Adipose tissue (tissue), 3 donors: Measurements from ENCODE around the gene GCN1. TPM values are rescaled to one million over a fixed set of nuclear protein-coding genes. Genes with fewer than 3 reads are reported as not detected.

Experiments
- H3K27ac ChIP-seq: one replicate; pipeline ENCODE4 v1.5.1; 2013; ENCODE audit warnings: low read depth, low read length
- WGBS, 3 donors: extraction: QIAGEN DNeasy Blood & Tissue Kit; methylation state at CpG; one replicate each; pipeline ENCODE4 v1.1.7; 2013; 5-methylcytosine and 5-hydroxymethylcytosine counted together
- polyA plus RNA-seq, 3 donors: library from polyadenylated mRNA; stranded (reverse); fragments of 200-250 nt; gene quantifications; one replicate each; pipeline ENCODE4 v1.2.3, GENCODE V29; 2013
- donor health status: healthy with polysubstance abuse.
- donor health status: Bipolar disorder and iron deficiency.
- donor health status: healthy.

Gene GCN1
- polyA plus RNA-seq, 3 donors, result 14.6 to 30.5 (median 19.1) TPM

GRCh38 chr12:120231316-120232011 lies 36.9 kb upstream of the GCN1 start:
- 15 to 36% (median 25%) methylated on average over 3 of the region's 3 CpGs for WGBS, 3 donors
- peak overlapping the region; percentile 94 for H3K27ac ChIP-seq

GRCh38 chr12:120230974-120231315 lies 36.4 kb upstream of the GCN1 start:
- WGBS, 3 donors, result 20 to 63% (median 28%) methylated on average over 6 of the region's 6 CpGs
- H3K27ac ChIP-seq, result peak overlapping the region; percentile 87

DNA sequence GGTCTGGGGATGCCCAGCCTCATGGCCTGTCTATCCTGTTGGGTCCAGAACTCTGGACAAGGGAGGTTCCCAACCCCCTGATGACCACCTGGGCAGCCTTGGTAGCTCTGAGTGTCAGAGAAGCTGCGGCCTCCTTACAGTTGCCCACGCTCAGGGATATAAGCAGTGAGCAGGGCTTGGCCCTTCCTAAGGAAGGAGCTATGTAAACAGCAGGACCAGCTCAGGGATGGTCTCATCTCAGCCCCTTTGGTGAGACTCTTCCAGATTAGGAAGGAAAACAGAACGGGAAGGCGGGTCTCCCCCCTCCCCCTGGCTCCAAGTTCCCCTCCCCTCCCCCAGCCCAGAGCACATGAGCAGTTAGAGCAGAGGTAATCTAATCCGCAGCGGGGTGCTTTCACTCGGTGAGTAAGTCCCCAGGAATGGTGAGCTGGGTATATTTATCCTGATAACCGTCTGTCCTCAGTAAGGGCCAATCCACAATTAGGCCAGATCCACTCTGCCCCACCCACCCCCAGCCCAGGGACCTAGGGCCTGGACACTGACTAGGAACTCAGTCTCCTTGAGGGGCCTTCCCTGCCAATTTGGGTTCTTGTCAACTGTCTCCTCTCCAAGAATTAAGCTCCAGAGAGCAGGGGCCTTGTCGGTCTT lies 35.9 kb upstream of the GCN1 start:
- 21 to 28% (median 21%) methylated on average over 9 of the region's 9 CpGs for WGBS, 3 donors
- peak overlapping the region; percentile 87 for H3K27ac ChIP-seq

GRCh38 chr12:120229487-120230325 lies 35.2 kb upstream of the GCN1 start:
- WGBS, 3 donors, result 43 to 69% (median 43%) methylated on average over 12 of the region's 12 CpGs
- peak overlapping the region; percentile 83 for H3K27ac ChIP-seq

- no peak overlapping the region for H3K27ac ChIP-seq
- 39 to 42% (median 42%) methylated on average over 7 of the region's 7 CpGs for WGBS, 3 donors
These were observed 34.6 kb upstream of the GCN1 start for GRCh38 chr12:120229071-120229486.

DNA sequence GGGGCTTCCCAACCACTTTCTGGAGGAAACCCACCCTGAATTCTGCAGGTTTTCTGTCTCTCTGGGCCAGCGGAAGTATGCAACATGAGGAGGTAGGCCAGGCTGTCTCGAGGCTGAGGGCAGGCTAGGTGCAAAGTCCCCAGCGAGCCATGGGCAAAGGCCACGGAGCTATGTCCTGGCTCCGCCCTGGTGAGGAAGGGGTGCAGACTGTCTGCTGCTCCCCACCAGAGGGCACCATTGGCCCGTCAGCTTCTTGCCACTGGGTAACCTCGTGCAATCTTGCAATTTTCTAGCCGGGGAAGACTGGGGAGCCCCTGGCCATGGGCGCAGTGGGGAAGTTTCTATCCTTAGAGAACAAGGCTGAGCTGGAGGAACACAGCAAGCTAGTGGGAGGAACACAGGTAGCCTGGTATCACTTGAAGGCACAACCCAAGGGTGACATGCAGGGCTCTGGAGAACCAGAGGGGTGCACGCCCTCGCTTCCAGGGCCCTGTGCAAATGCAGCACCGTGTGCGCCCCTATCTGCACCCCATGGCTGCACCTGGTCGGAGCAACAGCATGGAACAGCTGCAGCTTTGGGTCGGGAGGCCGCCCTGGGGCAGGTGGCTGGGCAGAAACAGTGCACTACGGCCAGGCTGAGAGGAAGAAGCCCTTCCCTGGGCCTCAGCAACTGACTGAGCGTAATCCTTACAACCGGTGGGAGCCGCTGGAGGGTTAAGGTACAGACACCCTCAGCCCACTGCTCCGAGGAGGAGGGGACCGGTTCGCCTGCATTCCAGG lies 34.0 kb upstream of the GCN1 start:
- H3K27ac ChIP-seq, result no peak overlapping the region
- 14 to 17% (median 17%) methylated on average over 23 of the region's 23 CpGs for WGBS, 3 donors

GRCh38 chr12:120228041-120228290 lies 33.5 kb upstream of the GCN1 start:
- no peak overlapping the region for H3K27ac ChIP-seq
- WGBS, 3 donors, result 37 to 56% (median 41%) methylated on average over 3 of the region's 3 CpGs

DNA sequence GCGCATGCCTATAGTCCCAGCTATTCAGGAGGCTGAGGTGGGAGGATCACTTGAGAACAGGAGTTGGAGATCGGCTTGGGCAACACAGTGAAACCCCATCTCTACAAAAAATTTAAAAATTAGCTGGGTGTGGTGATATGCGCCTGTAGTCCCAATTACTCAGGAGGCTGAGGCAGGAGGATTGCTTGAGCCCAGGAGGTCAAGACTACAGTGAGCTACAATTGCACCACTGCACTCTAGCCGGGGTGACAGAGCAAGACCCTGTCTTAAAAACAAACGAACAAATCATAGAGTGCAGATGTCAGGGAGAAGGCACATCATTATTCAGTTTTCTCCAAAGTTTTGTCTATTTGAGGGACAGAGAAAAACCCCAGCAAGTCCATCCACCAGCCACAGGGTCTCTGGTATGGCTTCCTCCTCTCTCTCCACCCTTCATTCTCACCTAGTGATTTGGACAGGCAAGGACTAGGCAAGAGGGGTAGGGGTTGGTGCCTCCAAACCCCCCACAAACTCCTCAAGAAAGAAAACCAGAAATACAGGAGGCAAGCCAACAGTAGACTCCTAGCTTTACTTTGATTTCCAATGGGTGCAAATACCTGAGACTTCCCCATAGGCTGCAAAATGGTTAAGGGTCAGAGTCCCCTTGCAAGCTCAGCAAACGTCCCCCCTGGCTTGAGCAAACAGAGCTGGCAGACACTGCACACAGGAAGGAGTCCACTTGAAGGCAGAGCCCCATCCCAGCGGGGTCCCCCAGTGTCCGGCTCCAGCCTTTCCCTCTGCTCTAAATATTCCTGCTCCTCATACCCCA lies 32.9 kb upstream of the GCN1 start:
- WGBS, 3 donors, result 67 to 72% (median 70%) methylated on average over 8 of the region's 8 CpGs
- H3K27ac ChIP-seq, result no peak overlapping the region

DNA sequence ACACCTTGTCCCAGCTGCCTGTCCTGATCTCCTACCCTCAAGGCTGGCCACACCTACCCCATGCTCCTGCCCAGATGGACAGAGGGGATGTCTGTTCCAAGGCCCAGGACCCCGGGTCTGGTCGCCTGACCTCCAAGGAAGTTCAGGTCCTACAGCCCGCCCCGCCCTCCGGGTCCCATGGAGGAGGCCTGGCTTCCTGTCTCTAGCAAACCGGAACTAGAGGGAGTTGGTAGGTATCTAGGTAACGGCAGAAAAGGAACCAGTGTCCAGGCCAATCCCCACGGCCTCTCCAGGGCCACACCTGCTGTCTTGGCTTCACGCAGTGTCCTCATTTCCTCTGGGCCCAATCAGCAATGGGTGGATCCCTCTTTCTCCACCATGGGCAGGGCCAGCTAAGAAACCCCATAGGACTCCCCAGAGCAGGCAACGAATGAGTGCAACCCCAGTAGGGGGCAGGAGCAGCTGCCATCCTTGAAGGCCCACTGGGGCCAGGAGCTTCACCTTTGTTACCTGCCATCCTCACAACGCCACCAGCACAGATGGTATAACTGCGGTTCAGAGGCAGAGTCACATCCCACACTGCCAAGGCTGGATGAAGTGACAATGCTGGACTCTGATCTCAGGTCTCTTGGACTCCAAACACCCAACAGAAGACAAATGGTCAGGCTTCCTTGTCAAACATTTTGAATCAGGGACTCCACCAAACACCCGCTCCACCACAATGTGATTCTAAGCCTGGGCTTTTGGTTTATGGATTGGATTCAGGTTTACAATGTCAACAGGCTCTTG lies 31.5 kb upstream of the GCN1 start:
- H3K27ac ChIP-seq, result no peak overlapping the region
- WGBS, 3 donors, result 35 to 67% (median 40%) methylated on average over 13 of the region's 13 CpGs

DNA sequence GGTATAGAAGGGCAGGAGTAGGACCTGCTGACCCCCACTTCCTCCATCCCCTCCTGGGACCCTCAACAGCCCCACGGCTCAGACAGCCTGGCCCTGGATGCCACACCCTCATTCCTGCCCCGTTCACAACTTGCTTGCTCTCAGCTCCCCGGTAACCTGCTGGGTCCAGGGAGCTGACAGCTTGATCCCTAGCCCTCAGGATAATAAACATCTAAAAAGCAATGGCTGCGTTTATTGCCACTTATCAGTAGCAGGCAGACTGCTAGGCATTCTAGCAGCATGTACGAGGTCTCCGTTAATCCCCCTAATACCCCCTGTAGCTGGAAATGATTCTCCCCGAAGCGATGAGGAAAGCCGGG lies 30.7 kb upstream of the GCN1 start:
- no peak overlapping the region for H3K27ac ChIP-seq
- 29 to 39% (median 32%) methylated on average over 9 of the region's 9 CpGs for WGBS, 3 donors

- H3K27ac ChIP-seq, result no peak overlapping the region
- 18 to 39% (median 35%) methylated on average over 25 of the region's 25 CpGs for WGBS, 3 donors
These were observed 30.0 kb upstream of the GCN1 start for GRCh38 chr12:120224304-120225199.

DNA sequence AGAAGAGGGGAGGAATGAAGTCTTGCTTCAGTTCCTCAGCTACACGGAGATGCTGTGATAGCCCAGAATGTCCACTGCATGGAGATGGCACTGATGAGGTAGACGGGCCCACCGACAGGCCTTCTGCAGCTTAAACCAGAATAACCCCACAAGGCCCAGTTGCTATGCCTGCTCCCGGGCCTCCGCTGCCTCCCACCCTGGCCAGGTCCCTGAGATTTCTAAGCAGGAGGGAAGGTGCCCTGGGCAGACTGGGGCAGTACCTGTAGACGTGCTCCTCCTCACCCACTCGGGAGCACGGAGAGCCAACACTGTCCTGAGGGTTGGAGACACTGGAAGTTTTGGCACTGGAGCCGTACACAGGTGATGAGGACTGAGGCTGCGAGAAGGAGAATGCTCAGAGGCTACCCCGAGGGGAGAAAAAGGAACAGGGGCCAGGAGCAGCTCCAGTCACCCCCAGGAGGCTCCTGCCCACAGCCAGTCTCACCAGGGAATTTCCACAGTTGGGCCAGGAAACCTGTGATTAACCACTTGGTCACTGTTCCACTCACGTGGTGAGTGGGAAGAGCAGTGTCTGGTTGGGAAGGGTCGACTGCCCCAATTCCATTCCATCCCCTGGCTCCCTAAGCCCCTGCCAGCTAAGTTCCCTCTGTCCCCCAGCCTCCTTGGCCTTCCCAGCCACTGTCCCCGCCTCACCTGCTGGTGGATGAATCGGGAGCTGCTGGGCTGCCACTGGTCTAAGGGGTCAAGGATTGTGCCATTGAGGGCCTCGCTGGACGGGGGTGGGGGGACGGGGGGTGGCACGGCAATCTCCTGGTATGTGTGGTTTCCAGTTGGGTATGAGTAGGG lies 29.2 kb upstream of the GCN1 start:
- 76 to 89% (median 85%) methylated on average over 19 of the region's 19 CpGs for WGBS, 3 donors
- no peak overlapping the region for H3K27ac ChIP-seq

- H3K27ac ChIP-seq, result no peak overlapping the region
- 88 to 89% (median 88%) methylated on average over 11 to 12 of the region's 12 CpGs for WGBS, 3 donors
These were observed 27.8 kb upstream of the GCN1 start for GRCh38 chr12:120222288-120222832.

- H3K27ac ChIP-seq, result no peak overlapping the region
- whole genome bisulfite sequencing, 3 donors, result 90 to 91% (median 90%) methylated on average over 12 to 13 of the region's 13 CpGs
These were observed 27.0 kb upstream of the GCN1 start for GRCh38 chr12:120221576-120221900.

DNA sequence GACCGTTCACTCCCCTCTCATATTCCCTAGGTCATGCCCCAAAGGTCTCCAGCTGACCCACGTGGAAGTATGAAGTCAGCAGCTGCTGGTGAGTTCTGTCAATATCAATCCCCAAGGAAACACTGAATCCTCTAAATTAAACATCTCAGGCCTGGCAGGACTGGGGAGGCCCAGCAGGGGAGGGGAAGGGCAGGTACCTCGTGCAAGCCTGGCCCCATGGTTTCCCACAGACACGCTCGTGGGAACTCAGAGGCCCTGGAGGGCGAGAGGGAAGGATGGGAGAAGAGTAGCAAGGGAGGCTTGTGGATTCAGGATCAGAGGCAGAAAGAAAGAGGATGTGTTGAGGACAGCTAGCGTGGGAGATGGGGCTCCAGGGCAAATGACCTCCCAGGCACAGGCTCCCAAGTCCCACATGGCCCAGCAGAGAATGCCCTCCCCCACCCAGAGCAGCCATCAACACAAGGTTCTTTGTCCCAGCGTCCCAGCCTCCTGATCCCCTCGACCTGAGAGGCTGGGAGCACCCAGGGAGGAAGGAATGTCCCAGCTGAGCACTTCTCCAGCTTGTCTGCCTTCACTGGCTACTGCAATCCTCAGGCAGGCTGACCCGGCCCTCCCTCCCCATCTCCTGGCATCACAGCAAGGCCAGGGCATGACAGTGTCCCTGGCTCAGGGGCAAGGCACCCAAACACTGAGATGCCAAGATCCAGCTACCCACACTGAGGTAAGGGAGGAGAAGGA lies 26.5 kb upstream of the GCN1 start:
- 73 to 85% (median 83%) methylated on average over 8 to 10 of the region's 10 CpGs for WGBS, 3 donors
- no peak overlapping the region for H3K27ac ChIP-seq
